Measurements from ENCODE around the gene SPCS2.

The SPCS2 gene

GRCh38 chr11:74948898-74949752 lies at the start of gene SPCS2, which contains the start of gene XRRA1:
Gene SPCS2 (plus strand): TSS chr11:74949266. CDS start chr11:74949286, 20 bp downstream.
Gene XRRA1 (minus strand): TSS chr11:74949091. CDS start chr11:74940878, 8,213 bp downstream.
- peak within 1 kb of the TSS; percentile 98 for H3K4me3 ChIP-seq (ENCODE audit: low read length)
- peak within 1 kb of the TSS; percentile 41 for H3K27ac ChIP-seq (ENCODE audit: low read length)
- H3K27me3 ChIP-seq (ENCODE audit: insufficient read depth, low read length): no peaks in the 10 kb centered on the region
- peaks cover 17% of the 10 kb centered on the region for H3K36me3 ChIP-seq (ENCODE audit: insufficient read depth, low read depth, low read length)
- H3K9me3 ChIP-seq (ENCODE audit: insufficient read depth, low read depth, low read length): no peaks in the 10 kb centered on the region
- H3K4me1 ChIP-seq (ENCODE audit: insufficient read depth, low read length): peaks cover 3% of the 10 kb centered on the region; the same call in 1 of the 2 replicates
- peak within 1 kb of the TSS; percentile 97 for H3K9ac ChIP-seq (ENCODE audit: low read depth, low read length)

GRCh38 chr11:74902342-74902741 lies 46.7 kb upstream of the SPCS2 start:
- peaks cover 34% of the 10 kb centered on the region for H3K9me3 ChIP-seq (ENCODE audit: insufficient read depth, low read depth, low read length)

GRCh38 chr11:74905326-74905725 lies 43.7 kb upstream of the SPCS2 start:
- Histone ChIP-seq H3K4me3 (ENCODE audit: low read length) (no peak overlapping the region), H3K9me3 (ENCODE audit: insufficient read depth, low read depth, low read length) (peaks cover 22% of the 10 kb centered on the region), H3K27ac (ENCODE audit: low read length) (no peak overlapping the region), H3K27me3 (ENCODE audit: insufficient read depth, low read length) (no peaks in the 10 kb centered on the region), H3K4me1 (ENCODE audit: insufficient read depth, low read length) (no peaks in the 10 kb centered on the region), H3K36me3 (ENCODE audit: insufficient read depth, low read depth, low read length) (peaks cover 14% of the 10 kb centered on the region; the same call in 1 of the 2 replicates), H3K9ac (ENCODE audit: low read depth, low read length) (no peak overlapping the region)

More at GRCh38 chr11:74902342-74902741, 46.7 kb upstream of the SPCS2 start:
- H3K4me1 ChIP-seq (ENCODE audit: insufficient read depth, low read length): no peaks in the 10 kb centered on the region
- no peak overlapping the region for H3K4me3 ChIP-seq (ENCODE audit: low read length)
- no peaks in the 10 kb centered on the region for H3K27me3 ChIP-seq (ENCODE audit: insufficient read depth, low read length)
- no peak overlapping the region for H3K27ac ChIP-seq (ENCODE audit: low read length)
- peaks cover 5% of the 10 kb centered on the region; the same call in 1 of the 2 replicates for H3K36me3 ChIP-seq (ENCODE audit: insufficient read depth, low read depth, low read length)
- H3K9ac ChIP-seq (ENCODE audit: low read depth, low read length): no peak overlapping the region

GRCh38 chr11:74909385-74909784 lies 39.7 kb upstream of the SPCS2 start:
- Histone ChIP-seq H3K27me3 (ENCODE audit: insufficient read depth, low read length) (no peaks in the 10 kb centered on the region), H3K4me3 (ENCODE audit: low read length) (no peak overlapping the region), H3K9ac (ENCODE audit: low read depth, low read length) (no peak overlapping the region), H3K27ac (ENCODE audit: low read length) (no peak overlapping the region), H3K4me1 (ENCODE audit: insufficient read depth, low read length) (no peaks in the 10 kb centered on the region), H3K36me3 (ENCODE audit: insufficient read depth, low read depth, low read length) (peaks cover 14% of the 10 kb centered on the region), H3K9me3 (ENCODE audit: insufficient read depth, low read depth, low read length) (no peaks in the 10 kb centered on the region)

GRCh38 chr11:74909812-74910211 lies 39.3 kb upstream of the SPCS2 start:
- Histone ChIP-seq H3K4me3 (ENCODE audit: low read length) (no peak overlapping the region), H3K27me3 (ENCODE audit: insufficient read depth, low read length) (no peaks in the 10 kb centered on the region), H3K9me3 (ENCODE audit: insufficient read depth, low read depth, low read length) (no peaks in the 10 kb centered on the region), H3K4me1 (ENCODE audit: insufficient read depth, low read length) (no peaks in the 10 kb centered on the region), H3K36me3 (ENCODE audit: insufficient read depth, low read depth, low read length) (peaks cover 14% of the 10 kb centered on the region), H3K27ac (ENCODE audit: low read length) (no peak overlapping the region), H3K9ac (ENCODE audit: low read depth, low read length) (no peak overlapping the region)

GRCh38 chr11:74923125-74923524 lies 25.9 kb upstream of the SPCS2 start:
- peaks cover 16% of the 10 kb centered on the region; the same call in 1 of the 2 replicates for H3K36me3 ChIP-seq (ENCODE audit: insufficient read depth, low read depth, low read length)
- H3K4me1 ChIP-seq (ENCODE audit: insufficient read depth, low read length): no peaks in the 10 kb centered on the region
- no peak overlapping the region for H3K4me3 ChIP-seq (ENCODE audit: low read length)
- H3K9me3 ChIP-seq (ENCODE audit: insufficient read depth, low read depth, low read length): no peaks in the 10 kb centered on the region
- no peaks in the 10 kb centered on the region for H3K27me3 ChIP-seq (ENCODE audit: insufficient read depth, low read length)
- no peak overlapping the region for H3K9ac ChIP-seq (ENCODE audit: low read depth, low read length)
- H3K27ac ChIP-seq (ENCODE audit: low read length): no peak overlapping the region

GRCh38 chr11:74925281-74925680 lies 23.8 kb upstream of the SPCS2 start:
- H3K36me3 ChIP-seq (ENCODE audit: insufficient read depth, low read depth, low read length): peaks cover 22% of the 10 kb centered on the region; the same call in 1 of the 2 replicates
- H3K4me1 ChIP-seq (ENCODE audit: insufficient read depth, low read length): no peaks in the 10 kb centered on the region
- no peak overlapping the region for H3K4me3 ChIP-seq (ENCODE audit: low read length)
- no peaks in the 10 kb centered on the region for H3K27me3 ChIP-seq (ENCODE audit: insufficient read depth, low read length)
- H3K9me3 ChIP-seq (ENCODE audit: insufficient read depth, low read depth, low read length): no peaks in the 10 kb centered on the region
- H3K9ac ChIP-seq (ENCODE audit: low read depth, low read length): no peak overlapping the region
- H3K27ac ChIP-seq (ENCODE audit: low read length): no peak overlapping the region

- H3K4me1 ChIP-seq (ENCODE audit: insufficient read depth, low read length): no peaks in the 10 kb centered on the region
- H3K9ac ChIP-seq (ENCODE audit: low read depth, low read length): no peak overlapping the region
- H3K36me3 ChIP-seq (ENCODE audit: insufficient read depth, low read depth, low read length): peaks cover 22% of the 10 kb centered on the region; the same call in 1 of the 2 replicates
- no peaks in the 10 kb centered on the region for H3K9me3 ChIP-seq (ENCODE audit: insufficient read depth, low read depth, low read length)
- no peak overlapping the region for H3K4me3 ChIP-seq (ENCODE audit: low read length)
- H3K27ac ChIP-seq (ENCODE audit: low read length): no peak overlapping the region
- H3K27me3 ChIP-seq (ENCODE audit: insufficient read depth, low read length): no peaks in the 10 kb centered on the region
These were observed 22.6 kb upstream of the SPCS2 start for GRCh38 chr11:74926304-74927030.

- H3K9me3 ChIP-seq (ENCODE audit: insufficient read depth, low read depth, low read length): no peaks in the 10 kb centered on the region
- H3K4me1 ChIP-seq (ENCODE audit: insufficient read depth, low read length): no peaks in the 10 kb centered on the region
- no peak overlapping the region for H3K27ac ChIP-seq (ENCODE audit: low read length)
- no peaks in the 10 kb centered on the region for H3K27me3 ChIP-seq (ENCODE audit: insufficient read depth, low read length)
- no peak overlapping the region for H3K4me3 ChIP-seq (ENCODE audit: low read length)
- peaks cover 25% of the 10 kb centered on the region; the same call in 1 of the 2 replicates for H3K36me3 ChIP-seq (ENCODE audit: insufficient read depth, low read depth, low read length)
- H3K9ac ChIP-seq (ENCODE audit: low read depth, low read length): no peak overlapping the region
These were observed 21.6 kb upstream of the SPCS2 start for GRCh38 chr11:74927496-74927895.

GRCh38 chr11:74929431-74930363 lies 19.4 kb upstream of the SPCS2 start:
- peaks cover 46% of the 10 kb centered on the region for H3K36me3 ChIP-seq (ENCODE audit: insufficient read depth, low read depth, low read length)
- no peaks in the 10 kb centered on the region for H3K27me3 ChIP-seq (ENCODE audit: insufficient read depth, low read length)
- H3K9ac ChIP-seq (ENCODE audit: low read depth, low read length): no peak overlapping the region
- H3K4me1 ChIP-seq (ENCODE audit: insufficient read depth, low read length): no peaks in the 10 kb centered on the region
- H3K27ac ChIP-seq (ENCODE audit: low read length): no peak overlapping the region
- no peaks in the 10 kb centered on the region for H3K9me3 ChIP-seq (ENCODE audit: insufficient read depth, low read depth, low read length)
- no peak overlapping the region for H3K4me3 ChIP-seq (ENCODE audit: low read length)

GRCh38 chr11:74932169-74932568 lies 16.9 kb upstream of the SPCS2 start:
- H3K9ac ChIP-seq (ENCODE audit: low read depth, low read length): no peak overlapping the region

More at GRCh38 chr11:74932169-74932568, 16.9 kb upstream of the SPCS2 start:
- H3K36me3 ChIP-seq (ENCODE audit: insufficient read depth, low read depth, low read length): peaks cover 63% of the 10 kb centered on the region
- H3K27ac ChIP-seq (ENCODE audit: low read length): no peak overlapping the region
- H3K27me3 ChIP-seq (ENCODE audit: insufficient read depth, low read length): no peaks in the 10 kb centered on the region
- no peaks in the 10 kb centered on the region for H3K4me1 ChIP-seq (ENCODE audit: insufficient read depth, low read length)
- H3K4me3 ChIP-seq (ENCODE audit: low read length): no peak overlapping the region
- H3K9me3 ChIP-seq (ENCODE audit: insufficient read depth, low read depth, low read length): no peaks in the 10 kb centered on the region

All from iPS-20b (cell line).